ENCODE data around the gene PXDN. TPM values are rescaled to one million over a fixed set of nuclear protein-coding genes. Genes with fewer than 3 reads are reported as not detected.

The PXDN gene
- total and polyA plus RNA-seq, 10 of the 15 experiments (the other 5 are each of a cell fraction or from before 2014, with no cell fraction given), result 0.12 to 0.69 (median 0.23) TPM; not detected in 5

- DNase-seq (ENCODE audit: low read depth, low spot score) (no peak), FAIRE-seq (no peak), ATAC-seq (no peak)
- intact Hi-C loops (cut with micrococcal nuclease; ENCODE audit: unreplicated experiment) (no loop called here), in situ Hi-C loops (cut with MboI) (no loop called here)
- POLR2A ChIA-PET, result no interaction called here
- Histone ChIP-seq H3K4me3 (no peak overlapping the region), H3K4me2 (ENCODE audit: control insufficient read depth, insufficient read depth) (no peak overlapping the region), H2AFZ (ENCODE audit: control insufficient read depth, low read depth, low read length) (no peak overlapping the region), H3K27ac (ENCODE audit: control insufficient read depth, insufficient read depth) (no peak overlapping the region), H3K79me2 (ENCODE audit: control insufficient read depth, insufficient read depth, low read length) (no peaks in the 10 kb centered on the region), H3K9me3 (replicated peaks; ENCODE audit: control insufficient read depth, insufficient read depth, low read length) (no peaks in the 10 kb centered on the region; the same call in 2 of the 3 replicates), H3K36me3 (ENCODE audit: control insufficient read depth in 2 of 2, insufficient read depth in 2 of 2, low read length in 1 of 2) (no peaks in the 10 kb centered on the region), H3K4me1 (ENCODE audit: control insufficient read depth, insufficient read depth, low read length) (no peaks in the 10 kb centered on the region), H3K9ac (ENCODE audit: control insufficient read depth, insufficient read depth, low read length) (no peak overlapping the region), H4K20me1 (ENCODE audit: control insufficient read depth, insufficient read depth) (no peaks in the 10 kb centered on the region), H3K27me3 (replicated peaks in 1 of 2; ENCODE audit: control insufficient read depth in 2 of 2, insufficient read depth in 2 of 2, low read length in 1 of 2) (no peaks in the 10 kb centered on the region)
- SMC1A ChIA-PET (ENCODE audit: uncharacterized antibody, unreplicated experiment), result no interaction called here
- BruUV-seq (replicated peaks), result no TSS peak
- no peak for TF ChIP-seq NKRF (conservative IDR thresholded peaks at IDR 0.05)
- RAD21 ChIA-PET (ENCODE audit: unreplicated experiment), result no interaction called here
- CTCF ChIA-PET, result no interaction called here
- WGBS (ENCODE audit: insufficient coverage, insufficient replicate concordance, low lambda C conversion rate, missing lambda C conversion rate), result 10% methylated on average over 13 of the region's 15 CpGs
These were observed 137.7 kb downstream of the PXDN start for GRCh38 chr2:1606421-1607235.

- Histone ChIP-seq H3K4me2 (ENCODE audit: control insufficient read depth, insufficient read depth) (no peak overlapping the region), H3K4me1 (ENCODE audit: control insufficient read depth, insufficient read depth, low read length) (no peaks in the 10 kb centered on the region), H3K4me3 (no peak overlapping the region), H3K79me2 (ENCODE audit: control insufficient read depth, insufficient read depth, low read length) (no peaks in the 10 kb centered on the region), H3K27ac (ENCODE audit: control insufficient read depth, insufficient read depth) (no peak overlapping the region), H4K20me1 (ENCODE audit: control insufficient read depth, insufficient read depth) (no peaks in the 10 kb centered on the region), H2AFZ (ENCODE audit: control insufficient read depth, low read depth, low read length) (no peak overlapping the region), H3K36me3 (ENCODE audit: control insufficient read depth in 2 of 2, insufficient read depth in 2 of 2, low read length in 1 of 2) (no peaks in the 10 kb centered on the region), H3K27me3 (replicated peaks in 1 of 2; ENCODE audit: control insufficient read depth in 2 of 2, insufficient read depth in 2 of 2, low read length in 1 of 2) (no peaks in the 10 kb centered on the region), H3K9me3 (replicated peaks; ENCODE audit: control insufficient read depth, insufficient read depth, low read length) (no peaks in the 10 kb centered on the region; the same call in 2 of the 3 replicates), H3K9ac (ENCODE audit: control insufficient read depth, insufficient read depth, low read length) (no peak overlapping the region)
- CTCF ChIA-PET, result no interaction called here
- RAD21 ChIA-PET (ENCODE audit: unreplicated experiment), result no interaction called here
- ATAC-seq (no peak), FAIRE-seq (no peak), DNase-seq (ENCODE audit: low read depth, low spot score) (no peak)
- SMC1A ChIA-PET (ENCODE audit: uncharacterized antibody, unreplicated experiment), result no interaction called here
- WGBS (ENCODE audit: insufficient coverage, insufficient replicate concordance, low lambda C conversion rate, missing lambda C conversion rate), result 54% methylated on average over 13 of the region's 14 CpGs
- intact Hi-C loops (cut with micrococcal nuclease; ENCODE audit: unreplicated experiment) (no loop called here), in situ Hi-C loops (cut with MboI) (no loop called here)
- BruUV-seq (replicated peaks), result no TSS peak
- POLR2A ChIA-PET, result no interaction called here
- no peak for TF ChIP-seq POLR2AphosphoS5 (IDR thresholded peaks at IDR 0.05; ENCODE audit: low read length)
- no peak for TF ChIP-seq CHD2 (IDR thresholded peaks at IDR 0.05; ENCODE audit: borderline replicate concordance, low read depth, low read length)
- no peak for TF ChIP-seq EP300 (IDR thresholded peaks at IDR 0.05; ENCODE audit: borderline replicate concordance in 1 of 2, control insufficient read depth in 1 of 2, low read depth in 2 of 2, low read length in 2 of 2)
- no peak for TF ChIP-seq ZBTB33 (IDR thresholded peaks at IDR 0.05)
- TF ChIP-seq, protein P1, sequence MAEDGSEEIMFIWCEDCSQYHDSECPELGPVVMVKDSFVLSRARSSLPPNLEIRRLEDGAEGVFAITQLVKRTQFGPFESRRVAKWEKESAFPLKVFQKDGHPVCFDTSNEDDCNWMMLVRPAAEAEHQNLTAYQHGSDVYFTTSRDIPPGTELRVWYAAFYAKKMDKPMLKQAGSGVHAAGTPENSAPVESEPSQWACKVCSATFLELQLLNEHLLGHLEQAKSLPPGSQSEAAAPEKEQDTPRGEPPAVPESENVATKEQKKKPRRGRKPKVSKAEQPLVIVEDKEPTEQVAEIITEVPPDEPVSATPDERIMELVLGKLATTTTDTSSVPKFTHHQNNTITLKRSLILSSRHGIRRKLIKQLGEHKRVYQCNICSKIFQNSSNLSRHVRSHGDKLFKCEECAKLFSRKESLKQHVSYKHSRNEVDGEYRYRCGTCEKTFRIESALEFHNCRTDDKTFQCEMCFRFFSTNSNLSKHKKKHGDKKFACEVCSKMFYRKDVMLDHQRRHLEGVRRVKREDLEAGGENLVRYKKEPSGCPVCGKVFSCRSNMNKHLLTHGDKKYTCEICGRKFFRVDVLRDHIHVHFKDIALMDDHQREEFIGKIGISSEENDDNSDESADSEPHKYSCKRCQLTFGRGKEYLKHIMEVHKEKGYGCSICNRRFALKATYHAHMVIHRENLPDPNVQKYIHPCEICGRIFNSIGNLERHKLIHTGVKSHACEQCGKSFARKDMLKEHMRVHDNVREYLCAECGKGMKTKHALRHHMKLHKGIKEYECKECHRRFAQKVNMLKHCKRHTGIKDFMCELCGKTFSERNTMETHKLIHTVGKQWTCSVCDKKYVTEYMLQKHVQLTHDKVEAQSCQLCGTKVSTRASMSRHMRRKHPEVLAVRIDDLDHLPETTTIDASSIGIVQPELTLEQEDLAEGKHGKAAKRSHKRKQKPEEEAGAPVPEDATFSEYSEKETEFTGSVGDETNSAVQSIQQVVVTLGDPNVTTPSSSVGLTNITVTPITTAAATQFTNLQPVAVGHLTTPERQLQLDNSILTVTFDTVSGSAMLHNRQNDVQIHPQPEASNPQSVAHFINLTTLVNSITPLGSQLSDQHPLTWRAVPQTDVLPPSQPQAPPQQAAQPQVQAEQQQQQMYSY (CRISPR knock-in tag; IDR thresholded peaks at IDR 0.05), result no peak
- no peak for TF ChIP-seq CBX5 (IDR thresholded peaks at IDR 0.05; ENCODE audit: low read depth)
- TF ChIP-seq WRNIP1 (IDR thresholded peaks at IDR 0.05; ENCODE audit: borderline replicate concordance, low read depth, low read length), result no peak
These were observed 138.3 kb downstream of the PXDN start for GRCh38 chr2:1606046-1606400.

All from GM12878 (cell line).